ENCODE data around the gene CCL21.

DNA sequence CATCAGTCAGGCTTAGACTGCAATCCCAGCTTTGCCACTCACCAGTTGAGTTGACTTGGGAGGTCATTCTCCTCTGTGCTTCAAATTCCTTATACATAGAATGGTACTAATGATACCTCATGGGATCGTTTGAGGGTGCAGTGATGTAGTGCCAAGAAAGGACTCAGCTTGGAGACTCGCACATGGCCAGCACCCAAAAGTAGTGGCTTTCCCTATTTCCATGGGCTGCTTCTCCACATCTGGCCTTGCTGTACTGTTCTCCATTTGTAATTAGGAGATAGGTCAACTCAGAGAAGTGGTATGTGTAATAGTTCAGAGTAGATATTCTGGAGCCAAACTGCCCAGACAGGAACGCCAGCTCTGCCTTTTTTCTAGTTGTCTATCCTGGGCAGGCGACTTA lies 24.3 kb downstream of the CCL21 start:
- TF ChIP-seq, protein P1, sequence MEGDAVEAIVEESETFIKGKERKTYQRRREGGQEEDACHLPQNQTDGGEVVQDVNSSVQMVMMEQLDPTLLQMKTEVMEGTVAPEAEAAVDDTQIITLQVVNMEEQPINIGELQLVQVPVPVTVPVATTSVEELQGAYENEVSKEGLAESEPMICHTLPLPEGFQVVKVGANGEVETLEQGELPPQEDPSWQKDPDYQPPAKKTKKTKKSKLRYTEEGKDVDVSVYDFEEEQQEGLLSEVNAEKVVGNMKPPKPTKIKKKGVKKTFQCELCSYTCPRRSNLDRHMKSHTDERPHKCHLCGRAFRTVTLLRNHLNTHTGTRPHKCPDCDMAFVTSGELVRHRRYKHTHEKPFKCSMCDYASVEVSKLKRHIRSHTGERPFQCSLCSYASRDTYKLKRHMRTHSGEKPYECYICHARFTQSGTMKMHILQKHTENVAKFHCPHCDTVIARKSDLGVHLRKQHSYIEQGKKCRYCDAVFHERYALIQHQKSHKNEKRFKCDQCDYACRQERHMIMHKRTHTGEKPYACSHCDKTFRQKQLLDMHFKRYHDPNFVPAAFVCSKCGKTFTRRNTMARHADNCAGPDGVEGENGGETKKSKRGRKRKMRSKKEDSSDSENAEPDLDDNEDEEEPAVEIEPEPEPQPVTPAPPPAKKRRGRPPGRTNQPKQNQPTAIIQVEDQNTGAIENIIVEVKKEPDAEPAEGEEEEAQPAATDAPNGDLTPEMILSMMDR (IDR thresholded peaks at IDR 0.05), result no peak
- TF ChIP-seq POLR2A (IDR thresholded peaks at IDR 0.05) (no peak), POLR2AphosphoS5 (IDR thresholded peaks at IDR 0.05; ENCODE audit: insufficient read depth in 1 of 2, low read depth in 1 of 2) (no peak)

Measured in vagina (tissue), 2 donors.